Hepatocyte (in vitro differentiated cells): ENCODE results near the gene SRP19. TPM values are rescaled to one million over a fixed set of nuclear protein-coding genes. Genes with fewer than 3 reads are reported as not detected.

ENCODE experiments used
- DNase-seq: peaks from one replicate; pipeline ENCODE4 v3.0.0-alpha.2; 2016; ENCODE audit warnings: low spot score
- H2AFZ ChIP-seq: fragments of 200-600 bp; sonication (generic); 2 replicates; pipeline ENCODE4 v1.6.0; 2016; ENCODE audit warnings: antibody characterized with exemption, mild to moderate bottlenecking
- H3K27ac ChIP-seq: fragments of 200-600 bp; sonication (generic); 2 replicates; pipeline ENCODE4 v1.5.1; 2016; ENCODE audit warnings: mild to moderate bottlenecking
- H3K27me3 ChIP-seq: fragments of 200-600 bp; sonication (generic); 2 replicates; pipeline ENCODE4 v1.6.1; 2016
- H3K36me3 ChIP-seq: fragments of 200-600 bp; sonication (generic); replicated peaks from 2 replicates; pipeline ENCODE4 v1.5.1; 2016; ENCODE audit warnings: low read depth; ENCODE audit not compliant: insufficient read depth
- H3K4me1 ChIP-seq: fragments of 200-600 bp; sonication (generic); 2 replicates; pipeline ENCODE4 v1.5.1; 2016; ENCODE audit warnings: mild to moderate bottlenecking, moderate library complexity; ENCODE audit not compliant: insufficient read depth
- H3K4me2 ChIP-seq: fragments of 200-600 bp; sonication (generic); 2 replicates; pipeline ENCODE4 v1.6.0; 2016
- H3K4me3 ChIP-seq: fragments of 200-600 bp; sonication (generic); 2 replicates; pipeline ENCODE4 v1.5.1; 2016; ENCODE audit warnings: mild to moderate bottlenecking
- H3K79me2 ChIP-seq: fragments of 200-600 bp; sonication (generic); 2 replicates; pipeline ENCODE4 v1.6.0; 2017; ENCODE audit warnings: mild to moderate bottlenecking
- H3K9me2 ChIP-seq: fragments of 200-600 bp; sonication (generic); replicated peaks from 2 replicates; pipeline ENCODE4 v1.6.0; 2017; ENCODE audit warnings: mild to moderate bottlenecking; ENCODE audit not compliant: insufficient read depth
- H3K9me3 ChIP-seq: fragments of 200-600 bp; sonication (generic); 2 replicates; pipeline ENCODE4 v1.5.1; 2016; ENCODE audit warnings: low read depth, mild to moderate bottlenecking
- H4K20me1 ChIP-seq: fragments of 200-600 bp; sonication (generic); 2 replicates; pipeline ENCODE4 v1.6.0; 2016; ENCODE audit warnings: mild to moderate bottlenecking; ENCODE audit not compliant: insufficient read depth, poor library complexity, severe bottlenecking
- CTCF ChIP-seq: fragments of 200-600 bp; sonication (generic); IDR thresholded peaks from 2 replicates; pipeline ENCODE4 v1.5.1; 2016; ENCODE audit warnings: antibody characterized with exemption, mild to moderate bottlenecking; ENCODE audit not compliant: poor library complexity
- EZH2 ChIP-seq: fragments of 200-600 bp; sonication (generic); IDR thresholded peaks from 2 replicates; pipeline ENCODE4 v1.6.1; 2016; ENCODE audit warnings: antibody characterized with exemption, mild to moderate bottlenecking, borderline replicate concordance
- EZH2phosphoT487 ChIP-seq: fragments of 200-600 bp; sonication (generic); IDR thresholded peaks from one replicate; pipeline ENCODE4 v1.6.1; 2018; ENCODE audit warnings: antibody characterized with exemption, mild to moderate bottlenecking, low read depth, moderate library complexity; ENCODE audit not compliant: unreplicated experiment, severe bottlenecking
- WGBS: methylation state at CpG from one replicate; pipeline ENCODE4 v1.1.6; 2016; ENCODE audit warnings: low lambda C conversion rate; ENCODE audit errors: missing lambda C conversion rate; 5-methylcytosine and 5-hydroxymethylcytosine counted together
- polyA plus RNA-seq: library from polyadenylated mRNA; unstranded; fragments of >200 nt; fragmentation: Nextera tagmentation; extraction: Ambion mirVana; gene quantifications from 2 replicates; pipeline ENCODE4 v1.2.1, GENCODE V29; 2016
- total RNA-seq: library from RNA; depleted of rRNA; stranded (reverse); fragments of >200 nt; gene quantifications from 2 replicates; pipeline ENCODE4 v1.2.3, GENCODE V29; 2014

The SRP19 gene
- total and polyA plus RNA-seq, 2 experiments from 2014 or later = 151 to 152 TPM

- no peaks in the 10 kb centered on the region for H4K20me1 ChIP-seq
- no peak overlapping the region for H3K4me2 ChIP-seq
- H3K79me2 ChIP-seq = no peaks in the 10 kb centered on the region
- H3K9me3 ChIP-seq = no peaks in the 10 kb centered on the region
- TF ChIP-seq EZH2phosphoT487 (no peak), EZH2 (no peak), CTCF (no peak)
- no peaks in the 10 kb centered on the region for H3K4me1 ChIP-seq
- DNase-seq = no peak
- H3K27ac ChIP-seq = no peak overlapping the region
- H2AFZ ChIP-seq = no peak overlapping the region
- H3K4me3 ChIP-seq = no peak overlapping the region
- H3K9me2 ChIP-seq = no peaks in the 10 kb centered on the region
- 95% methylated on average over 2 of the region's 2 CpGs for WGBS
- no peaks in the 10 kb centered on the region for H3K27me3 ChIP-seq
- no peaks in the 10 kb centered on the region for H3K36me3 ChIP-seq
These were observed 30.7 kb upstream of the SRP19 start for GRCh38 chr5:112830378-112830777.

- TF ChIP-seq CTCF (no peak), EZH2phosphoT487 (no peak), EZH2 (no peak)
- Histone ChIP-seq H3K9me2 (no peaks in the 10 kb centered on the region), H4K20me1 (no peaks in the 10 kb centered on the region), H3K27ac (no peak overlapping the region), H3K4me2 (no peak overlapping the region), H2AFZ (no peak overlapping the region), H3K36me3 (no peaks in the 10 kb centered on the region), H3K27me3 (no peaks in the 10 kb centered on the region), H3K9me3 (no peaks in the 10 kb centered on the region), H3K79me2 (no peaks in the 10 kb centered on the region), H3K4me1 (no peaks in the 10 kb centered on the region), H3K4me3 (no peak overlapping the region)
- no peak for DNase-seq
- WGBS = 98% methylated on average over 13 of the region's 13 CpGs
These were observed 27.1 kb upstream of the SRP19 start for GRCh38 chr5:112833971-112834370.

- no peak overlapping the region for H2AFZ ChIP-seq
- no peaks in the 10 kb centered on the region for H3K27me3 ChIP-seq
- H3K27ac ChIP-seq = no peak overlapping the region
- no peak for DNase-seq
- no peaks in the 10 kb centered on the region for H3K9me3 ChIP-seq
- no peaks in the 10 kb centered on the region for H3K9me2 ChIP-seq
- H3K36me3 ChIP-seq = no peaks in the 10 kb centered on the region
- no peaks in the 10 kb centered on the region for H3K79me2 ChIP-seq
- no peaks in the 10 kb centered on the region for H3K4me1 ChIP-seq
- TF ChIP-seq CTCF (no peak), EZH2 (no peak), EZH2phosphoT487 (no peak)
- no peak overlapping the region for H3K4me2 ChIP-seq
- no peak overlapping the region for H3K4me3 ChIP-seq
- H4K20me1 ChIP-seq = no peaks in the 10 kb centered on the region
- WGBS = 97% methylated on average over 1 of the region's 1 CpG
These were observed 16.6 kb upstream of the SRP19 start for GRCh38 chr5:112844489-112844888.

GRCh38 chr5:112846556-112846955, 14.5 kb upstream of the SRP19 start:
- WGBS = 70% methylated on average over 5 of the region's 5 CpGs
- Histone ChIP-seq H3K4me3 (no peak overlapping the region), H3K4me2 (no peak overlapping the region), H3K9me3 (no peaks in the 10 kb centered on the region), H4K20me1 (no peaks in the 10 kb centered on the region), H3K9me2 (no peaks in the 10 kb centered on the region), H3K36me3 (no peaks in the 10 kb centered on the region), H3K27me3 (no peaks in the 10 kb centered on the region), H3K4me1 (no peaks in the 10 kb centered on the region), H2AFZ (no peak overlapping the region), H3K27ac (no peak overlapping the region), H3K79me2 (no peaks in the 10 kb centered on the region)
- no peak for DNase-seq
- no peak for TF ChIP-seq EZH2
- no peak for TF ChIP-seq EZH2phosphoT487
- TF ChIP-seq CTCF = no peak
